WERI-Rb-1 (cell line): Measurements from ENCODE around the gene LRSAM1.

Experiments used
- DNase-seq: peaks from one replicate; pipeline ENCODE4 v3.0.0-alpha.2; 2020
- H3K27ac ChIP-seq: fragments of 250-450 bp; sonication (Bioruptor Pico); 2 replicates; pipeline ENCODE4 v1.5.1; 2020; ENCODE audit warnings: mild to moderate bottlenecking, moderate library complexity
- H3K27me3 ChIP-seq: fragments of 250-450 bp; sonication (Bioruptor Pico); 2 replicates; pipeline ENCODE4 v1.5.1; 2021; ENCODE audit warnings: mild to moderate bottlenecking, low read depth, moderate library complexity; ENCODE audit not compliant: insufficient read depth, severe bottlenecking
- H3K36me3 ChIP-seq: fragments of 250-450 bp; sonication (Bioruptor Pico); 2 replicates; pipeline ENCODE4 v1.5.1; 2020; ENCODE audit warnings: mild to moderate bottlenecking, moderate library complexity
- H3K4me3 ChIP-seq: 2 replicates; pipeline ENCODE4 v1.5.1; 2011; ENCODE audit warnings: low read depth, mild to moderate bottlenecking, control low read depth, low read length
- H3K9me3 ChIP-seq: fragments of 250-450 bp; sonication (Bioruptor Pico); 2 replicates; pipeline ENCODE4 v1.5.1; 2021; ENCODE audit warnings: mild to moderate bottlenecking, moderate library complexity; ENCODE audit not compliant: severe bottlenecking
- CTCF ChIP-seq: IDR thresholded peaks from 2 replicates; pipeline ENCODE4 v1.5.1; 2011; ENCODE audit warnings: low read depth, mild to moderate bottlenecking, control low read depth, inconsistent platforms, low read length

The LRSAM1 gene

GRCh38 chr9:127450243-127450760, 1.0 kb upstream of the LRSAM1 start:
- peaks cover 62% of the 10 kb centered on the region for H3K36me3 ChIP-seq
- peak overlapping the region; percentile 89 for H3K27ac ChIP-seq
- no peaks in the 10 kb centered on the region for H3K9me3 ChIP-seq
- TF ChIP-seq CTCF: no peak
- DNase-seq: no peak
- H3K4me3 ChIP-seq: peak overlapping the region; percentile 94
- H3K27me3 ChIP-seq: no peaks in the 10 kb centered on the region

GRCh38 chr9:127451608-127451857, 223 bp downstream of the LRSAM1 start:
- peaks cover 54% of the 10 kb centered on the region for H3K36me3 ChIP-seq
- DNase-seq: no peak
- H3K4me3 ChIP-seq: peak overlapping the region; percentile 94
- no peaks in the 10 kb centered on the region for H3K27me3 ChIP-seq
- no peaks in the 10 kb centered on the region for H3K9me3 ChIP-seq
- H3K27ac ChIP-seq: peak overlapping the region; percentile 89
- TF ChIP-seq CTCF: no peak

- peak; percentile 46 for DNase-seq
- Histone ChIP-seq H3K4me3 (peak overlapping the region; percentile 94), H3K36me3 (peaks cover 53% of the 10 kb centered on the region), H3K27ac (peak overlapping the region; percentile 89), H3K9me3 (no peaks in the 10 kb centered on the region), H3K27me3 (no peaks in the 10 kb centered on the region)
- TF ChIP-seq CTCF: 0 out of 2 replicates have a peak, but pooled peaks have one; percentile 0
Measured at GRCh38 chr9:127451858-127452656, 747 bp downstream of the LRSAM1 start.

DNA sequence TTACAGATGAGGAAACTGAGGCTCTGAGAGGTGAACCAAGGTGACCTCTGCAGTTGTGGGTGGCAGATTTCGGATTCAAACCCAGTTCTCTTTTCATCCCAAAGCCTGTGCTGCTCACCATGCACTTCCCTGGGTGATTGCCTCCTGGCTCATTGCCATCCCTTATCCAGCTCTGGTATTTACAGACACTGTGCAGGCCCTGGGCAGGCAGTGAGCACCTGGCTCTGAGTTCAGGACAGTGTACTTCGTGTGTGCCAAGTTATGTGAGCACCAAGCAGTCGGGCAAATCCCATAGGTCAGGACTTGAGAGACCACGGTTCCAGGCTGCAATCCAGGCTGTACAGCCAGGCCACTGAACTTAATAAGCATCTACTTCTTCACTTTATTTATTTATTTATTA, 1.4 kb downstream of the LRSAM1 start:
- Histone ChIP-seq H3K36me3 (peaks cover 53% of the 10 kb centered on the region), H3K9me3 (no peaks in the 10 kb centered on the region), H3K4me3 (no peak overlapping the region), H3K27ac (no peak overlapping the region), H3K27me3 (no peaks in the 10 kb centered on the region)
- no peak for TF ChIP-seq CTCF
- DNase-seq: no peak

GRCh38 chr9:127455324-127455992, 4.1 kb downstream of the LRSAM1 start:
- DNase-seq: no peak
- Histone ChIP-seq H3K27me3 (no peaks in the 10 kb centered on the region), H3K36me3 (peaks cover 40% of the 10 kb centered on the region), H3K27ac (no peak overlapping the region), H3K9me3 (no peaks in the 10 kb centered on the region), H3K4me3 (no peak overlapping the region)
- peak; percentile 74 for TF ChIP-seq CTCF
